Measurements from ENCODE around the gene MRPL55.

DNA sequence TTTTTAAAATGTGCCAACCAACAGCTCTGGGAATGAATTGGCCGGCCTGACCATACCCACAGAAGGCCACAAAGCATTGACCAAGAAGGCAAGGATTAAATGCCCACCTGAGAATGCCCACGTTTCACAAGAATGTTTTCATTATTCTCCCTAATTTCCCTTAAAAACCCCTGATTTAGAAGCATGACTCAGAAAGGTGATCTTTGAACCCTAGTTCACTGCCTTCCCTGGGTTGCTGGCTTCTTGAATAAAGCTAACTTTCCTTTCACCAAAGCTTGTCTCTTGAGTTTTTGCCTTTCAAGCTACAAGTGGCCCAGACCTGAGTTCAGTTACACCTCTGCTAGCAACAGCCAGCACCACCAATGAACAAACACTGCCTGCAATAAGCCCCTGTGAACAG is 14.4 kb upstream of the MRPL55 start:
- TF ChIP-seq, protein P1, sequence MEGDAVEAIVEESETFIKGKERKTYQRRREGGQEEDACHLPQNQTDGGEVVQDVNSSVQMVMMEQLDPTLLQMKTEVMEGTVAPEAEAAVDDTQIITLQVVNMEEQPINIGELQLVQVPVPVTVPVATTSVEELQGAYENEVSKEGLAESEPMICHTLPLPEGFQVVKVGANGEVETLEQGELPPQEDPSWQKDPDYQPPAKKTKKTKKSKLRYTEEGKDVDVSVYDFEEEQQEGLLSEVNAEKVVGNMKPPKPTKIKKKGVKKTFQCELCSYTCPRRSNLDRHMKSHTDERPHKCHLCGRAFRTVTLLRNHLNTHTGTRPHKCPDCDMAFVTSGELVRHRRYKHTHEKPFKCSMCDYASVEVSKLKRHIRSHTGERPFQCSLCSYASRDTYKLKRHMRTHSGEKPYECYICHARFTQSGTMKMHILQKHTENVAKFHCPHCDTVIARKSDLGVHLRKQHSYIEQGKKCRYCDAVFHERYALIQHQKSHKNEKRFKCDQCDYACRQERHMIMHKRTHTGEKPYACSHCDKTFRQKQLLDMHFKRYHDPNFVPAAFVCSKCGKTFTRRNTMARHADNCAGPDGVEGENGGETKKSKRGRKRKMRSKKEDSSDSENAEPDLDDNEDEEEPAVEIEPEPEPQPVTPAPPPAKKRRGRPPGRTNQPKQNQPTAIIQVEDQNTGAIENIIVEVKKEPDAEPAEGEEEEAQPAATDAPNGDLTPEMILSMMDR (IDR thresholded peaks at IDR 0.05; ENCODE audit: insufficient read depth, low read length) = no peak
- no peak for TF ChIP-seq POLR2AphosphoS5 (IDR thresholded peaks at IDR 0.05; ENCODE audit: low read depth)
